Activated CD4-positive, alpha-beta T cell treated with anti-CD3 and anti-CD28 coated beads for 4 hours (primary cell): ENCODE results near the gene ZNRD2.

Experiments
- DNase-seq, 2 donors: peaks; one replicate each; pipeline ENCODE4 v3.0.0-alpha.2; 2020

ZNRD2 gene

GRCh38 chr11:65611758-65612603 lies 41.7 kb downstream of the ZNRD2 start:
- DNase-seq, result no peak

- DNase-seq, result no peak
These were observed 42.4 kb downstream of the ZNRD2 start for GRCh38 chr11:65612691-65613090.

GRCh38 chr11:65613091-65613928 lies 43.0 kb downstream of the ZNRD2 start:
- DNase-seq, result peak in 1 of 2 donors; percentile 25

- peak; percentile 100 for DNase-seq
These were observed 45.1 kb downstream of the ZNRD2 start, which contains the start of gene PCNX3 for GRCh38 chr11:65615229-65615949. Gene PCNX3 (plus strand): TSS chr11:65615776. CDS start chr11:65616312, 536 bp downstream.

GRCh38 chr11:65615950-65616574 lies 45.8 kb downstream of the ZNRD2 start:
- DNase-seq, result no peak

- DNase-seq, result no peak
These were observed 46.3 kb downstream of the ZNRD2 start for GRCh38 chr11:65616575-65617001.

GRCh38 chr11:65617136-65617850 lies 47.0 kb downstream of the ZNRD2 start:
- DNase-seq, result no peak

GRCh38 chr11:65617990-65618751 lies 47.9 kb downstream of the ZNRD2 start:
- DNase-seq, result no peak

- no peak for DNase-seq
These were observed 48.5 kb downstream of the ZNRD2 start for GRCh38 chr11:65618763-65619162.

GRCh38 chr11:65619281-65619928 lies 49.1 kb downstream of the ZNRD2 start:
- no peak for DNase-seq

- DNase-seq, result no peak
These were observed 50.4 kb downstream of the ZNRD2 start for GRCh38 chr11:65620666-65621065.

- DNase-seq, result no peak
These were observed 51.2 kb downstream of the ZNRD2 start for GRCh38 chr11:65621460-65621859.
